ENCODE measurements around the gene GINS2.

DNA sequence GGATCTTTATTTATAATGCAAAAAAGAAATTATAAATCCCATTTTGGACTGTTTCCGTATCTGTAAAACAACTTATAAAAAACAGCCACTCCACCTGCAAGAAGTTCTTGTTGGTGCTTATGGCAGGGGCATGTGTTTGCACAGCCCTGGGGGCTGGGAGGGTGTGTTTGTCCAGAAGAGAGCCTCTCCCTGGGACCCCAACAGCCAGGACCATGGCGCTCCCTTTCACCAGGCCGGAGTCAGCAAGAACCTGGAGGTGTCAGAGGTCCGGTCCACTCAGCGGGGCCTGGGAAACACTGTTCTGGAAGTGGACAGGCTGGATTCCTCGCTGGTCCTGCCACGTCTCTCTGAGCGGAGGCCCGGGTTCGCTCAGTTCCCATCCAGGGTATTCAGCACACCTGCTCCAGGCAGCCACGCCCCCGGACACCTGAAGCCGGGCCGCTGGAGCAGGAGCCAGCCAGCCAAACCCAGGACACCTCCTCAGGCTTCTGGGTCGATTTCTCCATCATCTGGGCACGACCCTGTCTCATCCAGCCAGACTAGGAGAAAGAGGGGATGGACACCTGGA lies 18.9 kb upstream of the GINS2 start:
- TF ChIP-seq CTCF (conservative IDR thresholded peaks at IDR 0.05; ENCODE audit: low read depth, low read length) = no peak
- no peak for TF ChIP-seq RFX5 (IDR thresholded peaks at IDR 0.05; ENCODE audit: low read depth, low read length)
- TF ChIP-seq RAD21 (IDR thresholded peaks at IDR 0.05; ENCODE audit: low read length) = no peak
- TF ChIP-seq CEBPB (IDR thresholded peaks at IDR 0.05; ENCODE audit: low read depth, low read length) = no peak
- TF ChIP-seq POLR2A (IDR thresholded peaks at IDR 0.05; ENCODE audit: low read depth, low read length) = no peak
- TF ChIP-seq RCOR1 (IDR thresholded peaks at IDR 0.05; ENCODE audit: insufficient replicate concordance, low read length) = no peak
- TF ChIP-seq BHLHE40 (IDR thresholded peaks at IDR 0.05; ENCODE audit: low read depth, low read length) = no peak
- TF ChIP-seq MXI1 (IDR thresholded peaks at IDR 0.05; ENCODE audit: borderline replicate concordance, low read depth, low read length) = no peak
- TF ChIP-seq FOS (IDR thresholded peaks at IDR 0.05; ENCODE audit: low read depth, low read length) = no peak
- TF ChIP-seq, protein P1, sequence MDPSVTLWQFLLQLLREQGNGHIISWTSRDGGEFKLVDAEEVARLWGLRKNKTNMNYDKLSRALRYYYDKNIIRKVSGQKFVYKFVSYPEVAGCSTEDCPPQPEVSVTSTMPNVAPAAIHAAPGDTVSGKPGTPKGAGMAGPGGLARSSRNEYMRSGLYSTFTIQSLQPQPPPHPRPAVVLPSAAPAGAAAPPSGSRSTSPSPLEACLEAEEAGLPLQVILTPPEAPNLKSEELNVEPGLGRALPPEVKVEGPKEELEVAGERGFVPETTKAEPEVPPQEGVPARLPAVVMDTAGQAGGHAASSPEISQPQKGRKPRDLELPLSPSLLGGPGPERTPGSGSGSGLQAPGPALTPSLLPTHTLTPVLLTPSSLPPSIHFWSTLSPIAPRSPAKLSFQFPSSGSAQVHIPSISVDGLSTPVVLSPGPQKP (IDR thresholded peaks at IDR 0.05; ENCODE audit: borderline replicate concordance, low read depth, low read length) = no peak
- no peak for TF ChIP-seq MAZ (IDR thresholded peaks at IDR 0.05; ENCODE audit: borderline replicate concordance, low read depth, low read length)
- TF ChIP-seq CHD1 (IDR thresholded peaks at IDR 0.05; ENCODE audit: low read depth, low read length) = no peak
- no peak for TF ChIP-seq NFE2L2 (IDR thresholded peaks at IDR 0.05; ENCODE audit: low read depth, low read length)
